Naive B cell (primary cell): ENCODE results near the gene CR2. TPM values are rescaled to one million over a fixed set of nuclear protein-coding genes. Genes with fewer than 3 reads are reported as not detected.
"Not testable (repeated sequence)": the region's sequence is repeated elsewhere in the genome, so short reads cannot be mapped to it uniquely, and the experiment has no call there.

Source experiments
- ATAC-seq, 2 donors: fragments of 150-1000 bp; cut with Tn5 transposase; 2 replicates each; pipeline ENCODE4 v1.10.0; 2021; ENCODE audit warnings: low read depth in 2 of 2, mild to moderate bottlenecking in 2 of 2, moderate library complexity in 2 of 2
- DNase-seq: peaks from one replicate; pipeline ENCODE4 v3.0.0; 2022
- H3K27ac Mint-ChIP-seq, 6 donors: one replicate each; pipeline ENCODE4 v1.8.0; 2020 to 2022; ENCODE audit warnings: mild to moderate bottlenecking in 6 of 6, mixed read lengths in 6 of 6, moderate library complexity in 5 of 6, inconsistent platforms in 2 of 6
- H3K27me3 Mint-ChIP-seq, 3 donors: one replicate each; pipeline ENCODE4 v1.8.0; 2021 to 2022; ENCODE audit warnings: mixed read lengths in 3 of 3, mild to moderate bottlenecking in 1 of 3
- H3K36me3 Mint-ChIP-seq, 2 donors: one replicate each; pipeline ENCODE4 v1.8.0; 2020 to 2022; ENCODE audit warnings: mixed read lengths in 2 of 2, inconsistent platforms in 1 of 2, mild to moderate bottlenecking in 1 of 2
- H3K4me1 Mint-ChIP-seq, 3 donors: one replicate each; pipeline ENCODE4 v1.8.0; 2020 to 2022; ENCODE audit warnings: mixed read lengths in 3 of 3, inconsistent platforms in 1 of 3, mild to moderate bottlenecking in 1 of 3, moderate library complexity in 1 of 3
- H3K4me3 Mint-ChIP-seq, 8 donors: one replicate each; pipeline ENCODE4 v1.8.0; 2020 to 2022; ENCODE audit warnings: mild to moderate bottlenecking in 8 of 8, mixed read lengths in 8 of 8, moderate library complexity in 8 of 8, inconsistent platforms in 2 of 8
- H3K9me3 Mint-ChIP-seq, 7 donors: one replicate each; pipeline ENCODE4 v1.8.0; 2020 to 2022; ENCODE audit warnings: mixed read lengths in 7 of 7, mild to moderate bottlenecking in 5 of 7, inconsistent platforms in 2 of 7, moderate library complexity in 1 of 7
- polyA plus RNA-seq, 6 donors: library from polyadenylated mRNA; unstranded; fragments of 300-500 nt; fragmentation: Illumina TruSeq; gene quantifications; one replicate each; pipeline ENCODE4 v1.2.3, GENCODE V29; 2021; ENCODE audit warnings: low read depth in 6 of 6

The CR2 gene
- polyA plus RNA-seq, 6 donors from 2014 or later: 78.0 to 142 (median 111) TPM

DNA sequence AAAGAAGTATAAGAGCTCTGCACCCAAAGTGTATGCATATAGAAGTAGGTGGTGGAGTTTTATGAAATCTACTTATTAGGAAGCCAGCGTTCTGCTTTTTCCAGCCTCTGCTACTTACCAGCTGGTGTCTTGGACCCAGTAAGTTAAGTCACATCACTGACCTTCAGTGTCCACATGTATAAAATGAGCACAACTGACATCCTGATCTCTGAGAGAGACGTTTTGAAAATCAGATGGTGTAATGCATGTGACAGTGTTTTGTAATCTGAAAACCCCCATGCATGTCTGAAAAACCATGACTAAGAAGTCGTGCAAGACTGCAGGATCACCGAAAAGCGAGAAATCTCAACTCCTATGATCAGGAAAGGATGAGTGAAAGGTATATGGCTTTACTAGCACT is 43.8 kb downstream of the CR2 start:
- ATAC-seq (no peak), DNase-seq (no peak)
- H3K27ac Mint-ChIP-seq: peak overlapping the region in 4 of 6 donors; percentile 4 to 81 (median 7)
- H3K4me1 Mint-ChIP-seq: peaks cover 33 to 40% (median 34%) of the 10 kb centered on the region in 3 donors
- H3K9me3 Mint-ChIP-seq: no peaks in the 10 kb centered on the region
- H3K27me3 Mint-ChIP-seq: no peaks in the 10 kb centered on the region
- H3K36me3 Mint-ChIP-seq: no peaks in the 10 kb centered on the region
- peak overlapping the region in 7 of 8 donors; percentile 61 to 97 (median 94) for H3K4me3 Mint-ChIP-seq

DNA sequence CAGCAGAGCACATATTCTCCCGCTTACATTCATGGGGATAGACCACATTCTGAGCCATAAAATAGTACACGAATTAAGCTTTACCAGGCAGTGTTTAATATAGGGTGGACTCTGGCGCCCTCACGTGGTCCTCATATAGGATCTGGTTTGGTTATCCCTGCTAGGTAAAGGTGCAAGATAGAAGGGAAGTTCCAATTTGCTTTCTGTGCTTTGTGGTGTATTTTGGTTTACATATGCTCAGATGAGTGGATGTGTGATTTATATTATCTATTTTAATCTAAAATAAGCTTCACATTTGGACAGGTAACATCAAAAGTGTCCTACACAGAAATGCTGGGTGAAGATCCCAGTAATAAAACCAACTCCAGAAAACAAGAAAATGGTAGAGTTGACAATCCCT is 45.4 kb downstream of the CR2 start:
- H3K9me3 Mint-ChIP-seq: no peaks in the 10 kb centered on the region
- H3K4me3 Mint-ChIP-seq: peak overlapping the region in 2 of 8 donors; percentile 19 to 64
- no peaks in the 10 kb centered on the region for H3K27me3 Mint-ChIP-seq
- ATAC-seq: peak; percentile 47 to 63
- peak overlapping the region in 1 of 6 donors; percentile 82 for H3K27ac Mint-ChIP-seq
- H3K36me3 Mint-ChIP-seq: peaks cover 0 to 5% of the 10 kb centered on the region in 2 donors
- peaks cover 40 to 42% (median 42%) of the 10 kb centered on the region in 3 donors for H3K4me1 Mint-ChIP-seq
- peak; percentile 67 for DNase-seq

DNA sequence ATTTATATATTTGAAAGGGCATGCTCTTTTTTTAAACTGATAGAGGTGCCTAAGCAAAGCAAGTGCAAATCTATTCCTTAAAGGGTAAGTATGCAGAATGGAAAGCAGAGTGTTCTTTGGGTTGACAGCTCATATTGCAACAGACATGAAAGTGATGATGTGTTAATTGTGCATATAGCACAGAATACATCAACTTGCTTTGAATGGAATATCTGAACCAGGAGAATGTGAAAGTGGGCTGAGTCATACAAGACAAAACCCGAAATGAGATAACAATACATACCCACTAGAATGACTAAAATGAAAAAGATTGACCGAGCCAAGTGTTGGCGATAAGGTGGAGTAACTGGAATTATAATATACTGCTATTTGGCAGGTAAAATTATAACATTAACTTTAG is 46.2 kb downstream of the CR2 start:
- Mint-ChIP-seq H3K9me3 (no peaks in the 10 kb centered on the region), H3K27ac (no peak overlapping the region)
- no peak for ATAC-seq

DNA sequence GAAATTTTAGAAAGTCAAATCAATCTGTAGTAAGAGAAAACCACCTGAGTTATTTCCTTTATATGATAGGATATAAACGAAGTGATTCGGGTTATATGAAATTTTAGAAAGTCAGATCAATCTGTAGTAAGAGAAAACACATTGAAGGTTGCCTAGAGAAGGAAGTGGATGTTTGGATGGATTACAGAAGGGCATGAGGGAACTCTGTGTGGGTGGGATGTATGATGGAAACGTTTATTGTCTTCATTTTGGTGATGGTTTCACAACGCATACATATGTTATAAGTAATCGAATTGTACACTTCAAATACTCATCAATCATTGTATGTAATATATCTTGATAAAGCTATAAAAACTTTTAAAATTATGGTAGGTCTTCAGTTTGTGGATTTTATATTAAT is 46.9 kb downstream of the CR2 start:
- ATAC-seq (no peak), DNase-seq (no peak)
- peaks cover 31 to 35% (median 34%) of the 10 kb centered on the region in 3 donors for H3K4me1 Mint-ChIP-seq
- no peaks in the 10 kb centered on the region for H3K9me3 Mint-ChIP-seq
- H3K27me3 Mint-ChIP-seq: no peaks in the 10 kb centered on the region
- no peak overlapping the region for H3K4me3 Mint-ChIP-seq
- H3K36me3 Mint-ChIP-seq: peaks cover 0 to 7% of the 10 kb centered on the region in 2 donors
- H3K27ac Mint-ChIP-seq: no peak overlapping the region

More for the DNA sequence above, 46.2 kb downstream of the CR2 start:
- H3K36me3 Mint-ChIP-seq: peaks cover 0 to 5% of the 10 kb centered on the region in 2 donors
- H3K4me1 Mint-ChIP-seq: peaks cover 38 to 41% (median 41%) of the 10 kb centered on the region in 3 donors
- H3K4me3 Mint-ChIP-seq: no peak overlapping the region
- no peak for DNase-seq
- H3K27me3 Mint-ChIP-seq: no peaks in the 10 kb centered on the region

DNA sequence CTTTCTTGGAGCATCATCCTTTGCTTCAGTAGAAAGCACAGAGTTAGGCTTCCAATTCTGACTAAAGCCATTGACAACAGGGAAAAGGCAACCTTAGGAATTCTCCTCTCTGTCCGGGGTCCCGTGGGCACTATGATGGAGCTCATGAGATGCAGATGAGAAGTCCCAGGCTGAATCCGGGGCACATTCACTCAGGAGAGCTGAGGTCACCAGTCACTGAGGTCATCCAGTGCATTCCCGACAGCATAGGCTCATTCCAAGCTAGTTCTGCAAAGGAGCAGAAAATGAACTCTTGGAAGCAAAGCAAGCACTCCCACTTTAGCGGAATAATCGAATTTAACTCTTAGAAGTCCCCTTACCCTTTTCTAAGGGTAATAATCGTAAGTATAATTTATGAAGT is 48.6 kb downstream of the CR2 start:
- H3K4me1 Mint-ChIP-seq: peaks cover 19 to 28% (median 26%) of the 10 kb centered on the region in 3 donors
- ATAC-seq: no peak
- H3K36me3 Mint-ChIP-seq: peaks cover 14 to 23% of the 10 kb centered on the region in 2 donors
- H3K27ac Mint-ChIP-seq: peak overlapping the region in 1 of 6 donors; percentile 5
- DNase-seq: no peak
- no peaks in the 10 kb centered on the region for H3K9me3 Mint-ChIP-seq
- no peaks in the 10 kb centered on the region for H3K27me3 Mint-ChIP-seq
- no peak overlapping the region for H3K4me3 Mint-ChIP-seq

DNA sequence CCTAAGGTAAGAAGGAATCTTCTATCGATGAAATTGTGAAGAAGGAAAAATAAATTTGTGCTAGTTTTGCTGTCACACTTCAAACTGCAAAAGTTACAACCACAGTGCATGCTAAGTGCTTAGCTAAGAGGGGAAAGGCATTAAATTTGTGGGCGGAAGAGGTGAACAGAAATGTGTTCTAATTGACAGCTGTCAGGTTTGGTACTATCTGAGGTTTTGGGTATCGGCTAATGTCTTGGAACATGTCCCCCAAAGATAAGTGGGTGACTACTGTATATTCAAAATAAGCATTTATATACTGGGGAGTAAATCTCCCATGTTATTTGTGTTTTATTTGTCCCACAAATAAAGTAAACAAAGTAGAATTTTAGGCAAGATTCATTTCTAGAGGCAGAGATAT is 49.8 kb downstream of the CR2 start:
- Mint-ChIP-seq H3K36me3 (peaks cover 16 to 29% of the 10 kb centered on the region in 2 donors), H3K4me1 (peaks cover 7 to 18% (median 14%) of the 10 kb centered on the region in 3 donors), H3K27ac (peak overlapping the region in 2 of 6 donors; percentile 8 to 26), H3K4me3 (no peak overlapping the region), H3K9me3 (no peaks in the 10 kb centered on the region), H3K27me3 (no peaks in the 10 kb centered on the region)
- DNase-seq (no peak), ATAC-seq (no peak)

DNA sequence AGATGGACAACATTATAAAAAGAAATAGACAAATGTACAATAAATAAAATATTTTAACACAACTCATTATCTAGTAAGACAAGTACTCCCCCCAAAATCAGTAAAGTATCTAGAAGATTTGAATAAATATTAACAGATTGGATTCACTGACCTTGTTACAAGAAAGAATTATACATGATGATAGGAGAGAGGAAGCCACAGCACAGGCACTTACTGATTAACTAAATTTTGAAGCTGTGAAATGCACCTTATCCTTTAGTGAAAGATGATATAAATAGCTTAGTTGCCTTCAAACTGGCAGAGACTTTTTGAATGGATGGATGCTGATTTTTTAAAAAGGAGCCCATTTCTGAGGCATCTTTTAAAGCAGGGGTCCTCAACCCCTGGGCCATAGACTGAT is 50.3 kb downstream of the CR2 start:
- H3K4me3 Mint-ChIP-seq: no peak overlapping the region
- H3K4me1 Mint-ChIP-seq: peaks cover 2 to 13% (median 9%) of the 10 kb centered on the region in 3 donors
- H3K36me3 Mint-ChIP-seq: peaks cover 16 to 29% of the 10 kb centered on the region in 2 donors
- ATAC-seq (no peak), DNase-seq (no peak)
- no peak overlapping the region for H3K27ac Mint-ChIP-seq
- no peaks in the 10 kb centered on the region for H3K9me3 Mint-ChIP-seq
- H3K27me3 Mint-ChIP-seq: no peaks in the 10 kb centered on the region

DNA sequence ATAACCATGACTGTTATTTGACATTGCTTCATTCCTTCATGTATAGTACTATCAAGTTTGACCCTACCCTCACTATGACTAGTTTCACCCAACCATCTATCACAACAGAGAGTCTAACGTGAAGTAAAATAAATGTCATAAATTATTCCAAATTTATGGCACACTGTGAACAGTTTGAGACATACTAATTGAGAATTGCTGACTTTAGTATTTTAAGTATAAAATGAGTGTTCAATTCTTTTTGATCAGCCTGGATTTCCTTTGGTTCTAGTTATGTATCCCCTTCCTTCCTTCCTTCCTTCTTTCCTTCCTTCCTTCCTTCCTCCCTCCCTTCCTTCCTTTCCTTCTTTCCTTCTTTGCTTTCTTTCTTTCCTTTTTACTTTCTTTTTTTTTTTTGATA is 56.3 kb downstream of the CR2 start:
- no peak for DNase-seq
- H3K4me3 Mint-ChIP-seq: no peak overlapping the region
- H3K4me1 Mint-ChIP-seq: peaks cover 0 to 9% (median 0%) of the 10 kb centered on the region in 3 donors
- peaks cover 34 to 46% of the 10 kb centered on the region in 2 donors for H3K36me3 Mint-ChIP-seq
- no peaks in the 10 kb centered on the region for H3K9me3 Mint-ChIP-seq
- no peaks in the 10 kb centered on the region for H3K27me3 Mint-ChIP-seq
- no peak for ATAC-seq
- H3K27ac Mint-ChIP-seq: peak overlapping the region in 1 of 6 donors; percentile 79

DNA sequence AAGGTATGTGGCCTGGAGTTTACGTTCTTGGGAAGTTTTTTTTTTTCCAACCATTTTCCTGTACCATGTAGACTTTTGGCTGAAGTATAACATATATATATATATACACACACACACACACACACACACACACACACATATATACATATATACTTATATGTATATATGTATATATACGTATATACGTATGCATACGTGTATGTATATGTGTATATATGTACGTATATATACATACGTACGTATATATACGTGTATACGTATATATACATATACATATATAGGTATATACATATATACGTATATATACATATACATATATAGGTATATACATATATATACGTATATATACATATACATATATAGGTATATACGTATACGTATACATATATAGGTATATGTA is 60.8 kb downstream of the CR2 start:
- DNase-seq (no peak), ATAC-seq (no peak)
- H3K9me3 Mint-ChIP-seq: no peaks in the 10 kb centered on the region
- H3K36me3 Mint-ChIP-seq: peaks cover 18 to 22% of the 10 kb centered on the region in 2 donors
- H3K4me1 Mint-ChIP-seq: peaks cover 0 to 9% (median 0%) of the 10 kb centered on the region in 3 donors
- H3K27me3 Mint-ChIP-seq: no peaks in the 10 kb centered on the region
- no peak overlapping the region for H3K27ac Mint-ChIP-seq
- no peak overlapping the region for H3K4me3 Mint-ChIP-seq

DNA sequence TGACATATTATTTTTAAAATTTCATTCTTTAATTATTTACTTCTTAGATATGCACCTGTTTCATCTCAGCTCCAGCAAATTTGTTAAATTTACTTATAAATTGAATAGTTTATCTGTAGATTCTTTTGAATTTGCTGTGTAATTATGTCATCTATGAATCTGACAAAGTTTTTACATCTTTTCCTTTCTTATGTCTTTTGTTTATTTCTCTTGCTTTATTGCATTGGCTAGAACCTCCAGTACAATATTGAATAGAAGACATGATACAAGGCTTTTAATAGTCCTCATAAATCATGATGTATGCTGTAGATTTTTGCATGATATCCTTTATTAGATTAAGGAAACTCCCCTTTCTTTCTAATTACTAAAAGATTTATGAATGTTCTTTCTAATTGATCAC is 62.6 kb downstream of the CR2 start:
- Mint-ChIP-seq H3K4me3 (no peak overlapping the region), H3K27me3 (no peaks in the 10 kb centered on the region), H3K4me1 (no peaks in the 10 kb centered on the region), H3K27ac (peak overlapping the region in 2 of 6 donors; percentile 79 to 82), H3K36me3 (peaks cover 8 to 10% of the 10 kb centered on the region in 2 donors), H3K9me3 (no peaks in the 10 kb centered on the region)
- ATAC-seq (no peak), DNase-seq (no peak)

DNA sequence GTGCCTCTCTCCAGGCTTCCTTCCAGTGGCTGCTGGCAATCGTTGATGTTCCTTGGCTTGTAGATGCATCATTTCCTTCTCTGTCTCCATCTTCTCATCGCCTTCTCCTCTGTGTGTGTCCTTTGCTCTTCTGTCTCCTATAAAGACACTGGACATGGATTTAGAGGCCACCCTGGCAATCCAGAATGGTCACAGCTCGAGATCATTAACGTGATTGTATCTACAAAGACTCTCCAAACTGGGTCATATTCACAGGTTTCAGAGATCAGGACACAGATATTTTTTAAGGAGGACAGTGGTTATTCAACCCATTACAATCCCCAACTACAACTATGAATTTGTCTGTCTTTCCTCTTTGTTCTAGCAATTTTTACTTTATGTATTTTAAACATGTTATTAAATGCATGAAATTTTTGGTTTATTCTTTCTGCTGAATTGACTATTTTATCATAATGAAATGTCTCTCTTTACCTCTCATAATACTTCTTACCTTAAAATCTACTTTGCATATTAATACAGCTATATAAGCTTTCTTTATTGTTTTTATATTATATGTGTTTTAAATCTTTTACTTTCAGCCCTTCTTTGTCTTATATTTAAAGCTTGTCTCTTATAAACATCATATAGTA is 64.6 kb downstream of the CR2 start:
- H3K9me3 Mint-ChIP-seq: no peaks in the 10 kb centered on the region
- DNase-seq: no peak
- peaks cover 3 to 4% of the 10 kb centered on the region in 2 donors for H3K36me3 Mint-ChIP-seq
- H3K27ac Mint-ChIP-seq: peak overlapping the region in 3 of 6 donors; percentile 0 to 87 (median 60)
- no peak for ATAC-seq
- no peaks in the 10 kb centered on the region for H3K4me1 Mint-ChIP-seq
- H3K4me3 Mint-ChIP-seq: no peak overlapping the region
- no peaks in the 10 kb centered on the region for H3K27me3 Mint-ChIP-seq

DNA sequence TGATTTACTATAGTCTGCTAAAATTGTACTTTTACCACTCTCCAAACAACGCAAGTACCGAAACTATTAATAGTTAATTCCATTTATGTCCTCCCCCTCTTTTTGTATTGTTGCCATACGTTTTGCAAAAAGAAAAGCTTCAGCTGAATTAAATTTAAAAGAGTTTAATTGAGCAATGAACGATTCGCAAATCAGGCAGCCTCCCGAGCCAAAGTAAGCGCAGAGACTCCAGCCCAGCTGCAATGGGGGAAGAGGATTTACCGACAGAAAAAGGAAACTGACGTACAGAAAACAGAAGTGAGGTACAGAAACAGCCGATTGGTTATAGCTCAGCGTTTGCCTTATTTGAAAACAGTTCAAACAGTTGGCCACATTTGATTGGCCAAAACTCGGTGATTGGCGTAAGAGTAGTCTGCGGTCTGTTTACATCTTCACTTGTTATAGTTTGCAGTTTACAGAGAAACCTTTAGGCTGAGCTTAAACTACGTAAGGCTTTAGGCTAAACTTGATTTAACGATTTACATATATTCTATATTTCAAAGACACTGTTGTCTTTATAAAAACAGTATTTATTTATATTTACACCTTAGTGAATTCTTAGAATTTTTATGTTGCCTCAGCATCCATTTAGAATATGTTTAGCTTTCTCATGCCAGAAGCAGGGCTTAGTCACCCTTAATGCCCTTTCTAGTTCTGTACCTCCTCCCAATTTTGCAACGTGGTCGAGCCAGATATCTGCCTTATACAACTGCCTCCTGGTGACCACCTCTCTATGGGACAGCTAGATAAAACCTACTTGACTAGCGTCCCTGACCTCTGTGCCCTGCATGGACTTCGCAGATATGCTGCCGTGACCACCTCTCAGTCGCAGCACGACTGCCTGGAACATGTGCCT is 65.6 kb downstream of the CR2 start:
- ATAC-seq (no peak), DNase-seq (no peak)
- H3K9me3 Mint-ChIP-seq: no peaks in the 10 kb centered on the region
- no peak overlapping the region for H3K4me3 Mint-ChIP-seq
- no peaks in the 10 kb centered on the region for H3K4me1 Mint-ChIP-seq
- H3K27ac Mint-ChIP-seq: peak overlapping the region in 2 of 6 donors; percentile 3 to 94
- no peaks in the 10 kb centered on the region for H3K27me3 Mint-ChIP-seq
- peaks cover 0 to 11% of the 10 kb centered on the region in 2 donors for H3K36me3 Mint-ChIP-seq

DNA sequence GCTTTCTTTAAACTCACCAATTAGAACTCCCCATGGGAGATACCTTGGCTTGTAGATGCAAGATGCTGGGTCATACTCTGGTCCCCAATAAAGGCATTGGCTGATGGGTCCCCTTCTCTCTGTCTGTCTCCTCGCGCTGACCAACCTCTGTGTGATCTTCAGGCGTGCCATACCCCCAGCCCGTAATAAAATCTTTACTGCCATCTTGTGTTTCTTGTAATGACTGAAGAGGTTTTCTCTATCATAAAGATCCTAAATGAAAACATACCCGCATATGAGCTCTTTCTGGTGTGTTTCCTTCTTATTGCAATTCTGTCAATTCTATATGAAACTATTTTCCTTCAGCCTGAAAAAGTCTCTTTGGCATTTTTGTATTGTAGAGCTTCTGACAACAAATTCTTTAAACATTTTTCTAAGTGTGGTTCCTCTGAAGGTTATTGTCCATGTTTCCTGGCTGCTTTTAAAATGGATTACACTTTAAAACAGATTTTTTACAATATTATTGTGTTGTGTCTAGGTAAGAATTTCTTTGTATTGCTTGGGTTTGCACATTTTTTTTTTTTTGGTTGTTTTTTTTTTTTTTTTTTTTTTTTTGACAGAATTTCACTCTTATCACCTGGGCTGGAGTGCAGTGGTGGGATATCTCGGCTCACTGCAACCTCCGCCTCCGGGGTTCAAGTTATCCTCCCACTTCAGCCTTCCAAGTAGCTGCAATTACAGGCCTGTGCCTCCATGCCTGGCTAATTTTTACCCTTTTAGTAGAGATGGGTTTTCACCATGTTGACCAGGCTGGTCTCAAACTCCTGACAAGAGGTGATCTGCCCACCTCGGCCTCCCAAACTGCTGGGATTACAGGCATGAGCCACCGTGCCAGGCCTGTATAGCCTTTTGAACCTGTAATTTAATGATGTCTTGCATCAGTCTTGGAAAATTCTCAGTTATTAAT is 66.5 kb downstream of the CR2 start:
- not testable (repeated sequence) for H3K9me3 Mint-ChIP-seq, ATAC-seq, DNase-seq, H3K4me1 Mint-ChIP-seq, H3K27me3 Mint-ChIP-seq
- peak overlapping the region in 1 of 8 donors; percentile 3 for H3K4me3 Mint-ChIP-seq
- H3K36me3 Mint-ChIP-seq: peaks cover 0 to 11% of the 10 kb centered on the region in 2 donors
- peak overlapping the region in 2 of 6 donors; percentile 3 to 51 for H3K27ac Mint-ChIP-seq
